NCI-H524 (cell line): Measurements from ENCODE around the gene ITPKA.
A peak's percentile ranks its signal among the peaks of the same experiment; 100 is the strongest.
"Not testable (repeated sequence)": the region's sequence is repeated elsewhere in the genome, so short reads cannot be mapped to it uniquely, and the experiment has no call there.

ENCODE experiments used
- DNase-seq, 2 experiments: peaks; one replicate each; lab custom pipeline; 2025; lab: John Stamatoyannopoulos, UW

The ITPKA gene

GRCh38 chr15:41493205-41493901 is at the start of gene ITPKA:
Gene ITPKA (plus strand): TSS chr15:41493874. CDS start chr15:41493928, 54 bp downstream.
- peak; percentile 68 to 76 for DNase-seq

- no peak for DNase-seq
Observed at GRCh38 chr15:41445399-41445798, 48.3 kb upstream of the ITPKA start.

- DNase-seq = no peak
Observed at GRCh38 chr15:41462084-41462795, 31.4 kb upstream of the ITPKA start.

- no peak for DNase-seq
Observed at GRCh38 chr15:41464889-41465580, 28.6 kb upstream of the ITPKA start.

- DNase-seq = peak in 1 of 2 experiments; percentile 71
Observed at GRCh38 chr15:41465822-41466421, 27.8 kb upstream of the ITPKA start.

- no peak for DNase-seq
Observed at GRCh38 chr15:41466711-41467110, 27.0 kb upstream of the ITPKA start.

- DNase-seq = not testable (repeated sequence)
Observed at GRCh38 chr15:41469644-41470043, 24.0 kb upstream of the ITPKA start.

GRCh38 chr15:41473418-41473817 is 20.3 kb upstream of the ITPKA start:
- no peak for DNase-seq

GRCh38 chr15:41474436-41474835 is 19.2 kb upstream of the ITPKA start:
- no peak for DNase-seq

GRCh38 chr15:41474941-41475340 is 18.7 kb upstream of the ITPKA start:
- no peak for DNase-seq

GRCh38 chr15:41476416-41477048 is 17.1 kb upstream of the ITPKA start:
- DNase-seq = no peak

- no peak for DNase-seq
Observed at GRCh38 chr15:41480396-41481140, 13.1 kb upstream of the ITPKA start.

GRCh38 chr15:41482110-41482877 is 11.4 kb upstream of the ITPKA start:
- DNase-seq = no peak

GRCh38 chr15:41483115-41483514 is 10.6 kb upstream of the ITPKA start:
- no peak for DNase-seq

GRCh38 chr15:41483519-41483918 is 10.2 kb upstream of the ITPKA start:
- no peak for DNase-seq

- DNase-seq = no peak
Observed at GRCh38 chr15:41484937-41485625, 8.6 kb upstream of the ITPKA start.

GRCh38 chr15:41486286-41486685 is 7.4 kb upstream of the ITPKA start:
- DNase-seq = no peak

- no peak for DNase-seq
Observed at GRCh38 chr15:41487381-41487780, 6.3 kb upstream of the ITPKA start.

GRCh38 chr15:41487802-41488201 is 5.9 kb upstream of the ITPKA start:
- no peak for DNase-seq

- no peak for DNase-seq
Observed at GRCh38 chr15:41489641-41490040, 4.0 kb upstream of the ITPKA start.
